ENCODE results near the gene ADD3.

The ADD3 gene

GRCh38 chr10:110042181-110042580, 34.4 kb downstream of the ADD3 start:
- POLR2A ChIA-PET = no interaction called here

GRCh38 chr10:110042891-110043290, 35.1 kb downstream of the ADD3 start:
- H3K27ac ChIP-seq (ENCODE audit: extremely low read depth, low read depth, low read length) = no peak overlapping the region
- no peak overlapping the region for H3K4me3 ChIP-seq (ENCODE audit: low read depth, low read length)
- CTCF ChIA-PET = interaction anchor here (0.5 to 0.7 kb wide), 3 partner anchors 36 to 65 kb away, joined by 3 to 7 read pairs (median 3); no protein-coding TSS in a partner anchor
- no peaks in the 10 kb centered on the region for H3K36me3 ChIP-seq (ENCODE audit: control insufficient read depth in 2 of 2, insufficient read depth in 1 of 2, low read length in 2 of 2)
- H3K9me3 ChIP-seq (ENCODE audit: control insufficient read depth, insufficient read depth, low read depth, low read length) = no peaks in the 10 kb centered on the region
- POLR2A ChIA-PET = no interaction called here
- H3K4me1 ChIP-seq (ENCODE audit: control insufficient read depth, insufficient read depth, low read length) = peaks cover 6% of the 10 kb centered on the region
- TF ChIP-seq ZNF521 (tag by site-specific recombination; IDR thresholded peaks at IDR 0.05) (no peak), YY2 (tag by site-specific recombination; IDR thresholded peaks at IDR 0.05) (no peak), ZNF302 (tag by site-specific recombination; IDR thresholded peaks at IDR 0.05; ENCODE audit: low read depth) (no peak), SP7 (tag by site-specific recombination; IDR thresholded peaks at IDR 0.05) (no peak), ZNF830 (tag by site-specific recombination; IDR thresholded peaks at IDR 0.05; ENCODE audit: low read depth) (no peak), ZNF837 (tag by site-specific recombination; IDR thresholded peaks at IDR 0.05) (no peak), BCL11B (tag by site-specific recombination; IDR thresholded peaks at IDR 0.05; ENCODE audit: low read depth) (no peak), ZNF510 (tag by site-specific recombination; IDR thresholded peaks at IDR 0.05; ENCODE audit: insufficient replicate concordance) (no peak), SCRT2 (tag by site-specific recombination; IDR thresholded peaks at IDR 0.05) (no peak), ZNF530 (tag by site-specific recombination; IDR thresholded peaks at IDR 0.05; ENCODE audit: low read depth) (no peak), ZNF211 (tag by site-specific recombination; IDR thresholded peaks at IDR 0.05; ENCODE audit: low read depth) (no peak), ZNF426 (tag by site-specific recombination; IDR thresholded peaks at IDR 0.05) (no peak), ZNF473 (tag by site-specific recombination; IDR thresholded peaks at IDR 0.05) (no peak), ZNF362 (tag by site-specific recombination; IDR thresholded peaks at IDR 0.05) (no peak), ZNF202 (tag by site-specific recombination; IDR thresholded peaks at IDR 0.05; ENCODE audit: borderline replicate concordance) (no peak), CTCF (tag by site-specific recombination; IDR thresholded peaks at IDR 0.05) (no peak)

More at GRCh38 chr10:110042181-110042580, 34.4 kb downstream of the ADD3 start:
- no peaks in the 10 kb centered on the region for H3K36me3 ChIP-seq (ENCODE audit: control insufficient read depth in 2 of 2, insufficient read depth in 1 of 2, low read length in 2 of 2)
- no peak overlapping the region for H3K27ac ChIP-seq (ENCODE audit: extremely low read depth, low read depth, low read length)
- peaks cover 6% of the 10 kb centered on the region for H3K4me1 ChIP-seq (ENCODE audit: control insufficient read depth, insufficient read depth, low read length)
- TF ChIP-seq ZNF510 (tag by site-specific recombination; IDR thresholded peaks at IDR 0.05; ENCODE audit: insufficient replicate concordance) = no peak
- no peak for TF ChIP-seq OSR2 (tag by site-specific recombination; IDR thresholded peaks at IDR 0.05)
- no peak for TF ChIP-seq GLIS1 (tag by site-specific recombination; IDR thresholded peaks at IDR 0.05)
- TF ChIP-seq ZNF561 (tag by site-specific recombination; IDR thresholded peaks at IDR 0.05; ENCODE audit: borderline replicate concordance) = no peak
- no peak for TF ChIP-seq ZNF555 (tag by site-specific recombination; conservative IDR thresholded peaks at IDR 0.05)
- TF ChIP-seq ZNF169 (tag by site-specific recombination; IDR thresholded peaks at IDR 0.05) = no peak
- no peak for TF ChIP-seq ZSCAN5A (tag by site-specific recombination; IDR thresholded peaks at IDR 0.05)
- TF ChIP-seq ZNF398 (tag by site-specific recombination; IDR thresholded peaks at IDR 0.05) = no peak
- TF ChIP-seq SETDB1 (IDR thresholded peaks at IDR 0.05; ENCODE audit: insufficient read length, low read length) = no peak
- TF ChIP-seq ZBTB20 (tag by site-specific recombination; IDR thresholded peaks at IDR 0.05) = no peak
- no peak for TF ChIP-seq KLF9 (tag by site-specific recombination; IDR thresholded peaks at IDR 0.05; ENCODE audit: low read depth)
- TF ChIP-seq ZNF639 (tag by site-specific recombination; IDR thresholded peaks at IDR 0.05) = no peak
- no peak for TF ChIP-seq BCL11B (tag by site-specific recombination; IDR thresholded peaks at IDR 0.05; ENCODE audit: low read depth)
- no peak for TF ChIP-seq IKZF3 (tag by site-specific recombination; IDR thresholded peaks at IDR 0.05)
- no peak for TF ChIP-seq ZNF596 (tag by site-specific recombination; IDR thresholded peaks at IDR 0.05)
- no peak for TF ChIP-seq GFI1B (tag by site-specific recombination; IDR thresholded peaks at IDR 0.05)
- no peak for TF ChIP-seq ZNF677 (tag by site-specific recombination; IDR thresholded peaks at IDR 0.05)
- CTCF ChIA-PET = interaction anchor here (0.5 kb wide), 1 partner anchor 64 kb away, joined by 3 read pairs; no protein-coding TSS in a partner anchor
- no peak overlapping the region for H3K4me3 ChIP-seq (ENCODE audit: low read depth, low read length)
- H3K9me3 ChIP-seq (ENCODE audit: control insufficient read depth, insufficient read depth, low read depth, low read length) = no peaks in the 10 kb centered on the region

All from HEK293 (cell line).